Measurements from ENCODE around the gene RNF14.

GRCh38 chr5:142023836-142024235 lies 54.9 kb downstream of the RNF14 start:
- TF ChIP-seq CTCF (IDR thresholded peaks at IDR 0.05; ENCODE audit: low read depth, low read length, missing input control) (no peak), TAF1 (conservative IDR thresholded peaks at IDR 0.05) (no peak), MAX (IDR thresholded peaks at IDR 0.05) (no peak), REST (IDR thresholded peaks at IDR 0.05) (no peak), SP1 (IDR thresholded peaks at IDR 0.05) (no peak), ZBTB33 (IDR thresholded peaks at IDR 0.05) (no peak), GABPA (IDR thresholded peaks at IDR 0.05 in 1 of 2, conservative IDR thresholded peaks at IDR 0.05 in 1 of 2) (no peak), JUND (IDR thresholded peaks at IDR 0.05) (no peak), EGR1 (IDR thresholded peaks at IDR 0.05; ENCODE audit: low read depth in 2 of 2) (no peak), HNF4G (IDR thresholded peaks at IDR 0.05) (no peak), FOXA1 (IDR thresholded peaks at IDR 0.05) (no peak), RXRA (IDR thresholded peaks at IDR 0.05) (no peak)

Data from liver (tissue), 3 donors.